ENCODE results near the gene PTCSC3.

DNA sequence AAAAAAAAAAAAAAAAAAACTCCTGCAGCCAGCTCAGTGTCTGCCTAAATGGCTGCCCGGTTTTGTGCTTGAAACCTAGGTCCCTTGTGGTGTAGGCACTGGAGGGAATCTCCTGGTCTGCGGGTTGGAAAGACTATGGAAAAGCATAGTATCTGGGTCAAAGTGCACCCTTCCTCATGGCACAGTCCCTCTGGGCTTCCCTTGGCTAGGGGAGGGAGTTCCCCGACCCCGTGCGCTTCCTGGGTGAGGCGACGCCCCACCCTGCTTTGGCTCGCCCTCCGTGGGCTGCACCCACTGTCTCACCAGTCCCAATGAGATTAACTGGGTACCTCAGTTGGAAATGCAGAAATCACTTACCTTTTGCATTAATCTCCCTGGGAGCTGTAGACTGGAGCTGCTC is 14.3 kb downstream of the PTCSC3 start:
- TF ChIP-seq, protein P1, sequence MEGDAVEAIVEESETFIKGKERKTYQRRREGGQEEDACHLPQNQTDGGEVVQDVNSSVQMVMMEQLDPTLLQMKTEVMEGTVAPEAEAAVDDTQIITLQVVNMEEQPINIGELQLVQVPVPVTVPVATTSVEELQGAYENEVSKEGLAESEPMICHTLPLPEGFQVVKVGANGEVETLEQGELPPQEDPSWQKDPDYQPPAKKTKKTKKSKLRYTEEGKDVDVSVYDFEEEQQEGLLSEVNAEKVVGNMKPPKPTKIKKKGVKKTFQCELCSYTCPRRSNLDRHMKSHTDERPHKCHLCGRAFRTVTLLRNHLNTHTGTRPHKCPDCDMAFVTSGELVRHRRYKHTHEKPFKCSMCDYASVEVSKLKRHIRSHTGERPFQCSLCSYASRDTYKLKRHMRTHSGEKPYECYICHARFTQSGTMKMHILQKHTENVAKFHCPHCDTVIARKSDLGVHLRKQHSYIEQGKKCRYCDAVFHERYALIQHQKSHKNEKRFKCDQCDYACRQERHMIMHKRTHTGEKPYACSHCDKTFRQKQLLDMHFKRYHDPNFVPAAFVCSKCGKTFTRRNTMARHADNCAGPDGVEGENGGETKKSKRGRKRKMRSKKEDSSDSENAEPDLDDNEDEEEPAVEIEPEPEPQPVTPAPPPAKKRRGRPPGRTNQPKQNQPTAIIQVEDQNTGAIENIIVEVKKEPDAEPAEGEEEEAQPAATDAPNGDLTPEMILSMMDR (IDR thresholded peaks at IDR 0.05): no peak
- TF ChIP-seq POLR2A (IDR thresholded peaks at IDR 0.05): no peak
- no peak for TF ChIP-seq EP300 (IDR thresholded peaks at IDR 0.05)

Measured in gastroesophageal sphincter (tissue), 3 donors.